ENCODE results near the gene AMIGO3.

Gene AMIGO3

GRCh38 chr3:49724586-49724985 lies 5.1 kb upstream of the AMIGO3 start:
- no peak for DNase-seq

DNA sequence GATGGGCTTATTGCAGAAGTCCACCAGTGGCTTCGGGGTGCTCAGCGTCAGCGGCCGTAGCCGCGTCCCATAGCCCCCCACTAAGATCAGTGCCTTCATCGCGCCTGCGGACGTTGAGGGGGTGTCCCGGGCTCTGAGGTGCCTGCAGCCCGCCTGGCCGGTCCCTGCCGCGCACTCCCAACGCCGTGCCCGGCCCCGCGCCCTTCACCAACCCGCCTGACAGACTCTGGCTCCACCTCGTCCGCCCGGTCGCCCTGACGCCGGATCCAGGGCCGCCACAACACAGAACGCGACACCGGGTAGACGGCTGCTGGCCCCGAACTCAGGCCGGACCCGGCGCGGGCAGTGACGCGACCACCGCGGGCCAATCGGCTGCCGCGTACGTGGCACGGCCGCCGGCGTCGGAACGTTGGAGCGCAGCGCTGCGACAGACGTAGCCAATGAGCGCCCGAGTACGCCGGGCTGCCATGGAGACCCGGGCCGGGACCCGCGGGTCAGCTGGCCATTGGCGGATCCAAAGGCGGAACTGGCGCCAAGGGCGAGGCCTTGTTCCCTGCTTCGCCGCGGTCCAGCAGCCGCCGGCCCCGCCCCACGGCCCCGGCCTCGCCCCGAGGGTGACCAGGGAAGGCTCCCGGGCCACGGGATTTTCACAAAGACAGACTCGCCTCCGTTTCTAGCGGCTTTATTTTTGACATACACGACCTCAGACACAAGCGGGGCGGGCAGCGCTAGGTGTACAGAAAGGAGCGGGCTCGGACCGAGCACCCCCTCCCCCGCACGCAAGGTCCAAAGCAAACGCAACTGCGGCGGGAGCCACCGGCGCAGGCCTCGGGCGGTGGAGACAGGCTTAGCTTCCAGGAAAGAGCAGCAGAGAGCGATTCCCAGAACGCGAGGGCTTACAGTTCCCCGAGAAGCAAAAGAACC lies 4.4 kb upstream of the AMIGO3 start, which contains the start of gene GMPPB:
Gene GMPPB (minus strand): TSS at position 324 of the 924 bp plus-strand sequence. CDS start 225 bp downstream, at position 99.
- DNase-seq: peak; percentile 37 to 84

GRCh38 chr3:49723296-49723627 lies 3.8 kb upstream of the AMIGO3 start:
- DNase-seq: peak in 1 of 2 experiments; percentile 10

- no peak for DNase-seq
These were observed 3.4 kb upstream of the AMIGO3 start for GRCh38 chr3:49722896-49723295.

GRCh38 chr3:49721896-49722781 lies 2.7 kb upstream of the AMIGO3 start:
- no peak for DNase-seq

DNA sequence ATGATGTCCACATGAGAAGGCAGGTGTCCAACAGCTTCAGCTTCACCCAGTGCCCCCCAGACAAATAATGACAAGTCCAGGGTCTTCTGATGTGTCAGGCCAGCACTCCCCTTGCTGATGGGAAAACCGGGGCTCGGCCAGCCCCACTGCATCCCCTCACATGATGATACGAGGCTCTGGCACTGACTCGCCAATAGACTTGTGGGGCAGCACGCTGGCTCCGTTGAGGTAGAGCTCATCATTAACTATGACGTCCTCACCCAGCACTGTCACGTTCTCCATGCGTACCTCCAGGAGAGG lies 2.1 kb upstream of the AMIGO3 start:
- no peak for DNase-seq

- no peak for DNase-seq
These were observed 1.5 kb upstream of the AMIGO3 start for GRCh38 chr3:49720855-49721595.

- DNase-seq: no peak
These were observed 648 bp downstream of the AMIGO3 start for GRCh38 chr3:49718858-49719213.

- peak in 1 of 2 experiments; percentile 6 for DNase-seq
These were observed 1.3 kb downstream of the AMIGO3 start for GRCh38 chr3:49717959-49718857.

DNA sequence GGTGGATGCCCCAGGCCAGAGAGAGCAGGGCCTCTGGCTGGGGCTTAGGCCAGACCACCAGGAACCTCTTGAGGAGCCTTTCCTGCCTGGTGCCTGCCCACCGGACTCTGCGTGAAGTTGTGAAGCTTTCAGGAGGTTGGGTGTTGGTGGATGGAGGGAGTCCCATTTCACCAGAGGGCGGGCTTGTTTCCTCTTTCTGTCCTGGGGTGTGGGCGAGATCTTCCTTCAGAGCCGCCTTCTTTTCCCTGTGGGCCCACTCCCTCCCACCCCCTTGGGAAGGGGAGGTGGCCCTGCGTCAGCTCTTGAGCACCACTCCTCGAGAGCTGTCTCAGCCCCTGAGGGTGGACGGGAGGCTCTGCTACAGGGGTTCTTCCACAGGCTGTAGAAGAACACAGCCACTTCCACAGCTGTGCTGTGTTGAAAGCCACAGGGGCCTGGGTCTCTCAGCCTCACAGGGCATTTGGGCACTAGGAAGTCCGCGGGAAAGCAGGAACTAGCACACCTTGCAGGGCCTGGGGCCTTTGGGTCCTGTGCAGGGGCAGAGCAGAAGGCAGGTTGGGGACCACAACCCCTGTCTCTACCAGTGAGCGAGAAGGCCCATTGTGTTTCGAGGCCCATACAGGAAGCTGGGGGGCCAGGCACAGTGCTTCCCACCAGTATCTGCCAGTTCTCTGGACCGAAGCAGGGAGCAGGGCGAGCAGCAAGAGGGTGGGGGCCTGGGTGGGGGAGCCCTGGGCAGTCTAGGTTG lies 2.1 kb downstream of the AMIGO3 start:
- DNase-seq: no peak

- no peak for DNase-seq
These were observed 2.7 kb downstream of the AMIGO3 start for GRCh38 chr3:49716691-49717210.

GRCh38 chr3:49716169-49716568 lies 3.3 kb downstream of the AMIGO3 start:
- no peak for DNase-seq

DNA sequence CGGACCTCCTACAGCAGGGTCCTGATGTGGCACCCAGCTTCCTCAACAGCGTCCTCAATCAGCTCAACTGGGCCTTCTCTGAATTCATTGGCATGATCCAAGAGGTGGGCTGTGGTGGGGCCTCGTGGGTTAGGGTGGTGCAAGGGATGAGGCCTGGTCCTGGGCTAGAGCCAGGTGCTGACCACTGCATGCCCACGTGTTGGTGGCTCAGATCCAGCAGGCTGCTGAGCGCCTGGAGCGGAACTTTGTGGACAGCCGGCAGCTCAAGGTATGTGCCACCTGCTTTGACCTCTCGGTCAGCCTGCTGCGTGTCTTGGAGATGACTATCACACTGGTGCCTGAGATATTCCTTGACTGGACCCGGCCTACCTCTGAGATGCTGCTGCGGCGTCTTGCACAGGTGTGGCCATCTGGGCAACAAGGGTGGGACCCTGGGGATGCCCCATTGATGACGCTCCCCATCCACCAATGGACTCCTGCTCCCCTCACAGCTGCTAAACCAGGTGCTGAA lies 3.8 kb downstream of the AMIGO3 start:
- no peak for DNase-seq

DNA sequence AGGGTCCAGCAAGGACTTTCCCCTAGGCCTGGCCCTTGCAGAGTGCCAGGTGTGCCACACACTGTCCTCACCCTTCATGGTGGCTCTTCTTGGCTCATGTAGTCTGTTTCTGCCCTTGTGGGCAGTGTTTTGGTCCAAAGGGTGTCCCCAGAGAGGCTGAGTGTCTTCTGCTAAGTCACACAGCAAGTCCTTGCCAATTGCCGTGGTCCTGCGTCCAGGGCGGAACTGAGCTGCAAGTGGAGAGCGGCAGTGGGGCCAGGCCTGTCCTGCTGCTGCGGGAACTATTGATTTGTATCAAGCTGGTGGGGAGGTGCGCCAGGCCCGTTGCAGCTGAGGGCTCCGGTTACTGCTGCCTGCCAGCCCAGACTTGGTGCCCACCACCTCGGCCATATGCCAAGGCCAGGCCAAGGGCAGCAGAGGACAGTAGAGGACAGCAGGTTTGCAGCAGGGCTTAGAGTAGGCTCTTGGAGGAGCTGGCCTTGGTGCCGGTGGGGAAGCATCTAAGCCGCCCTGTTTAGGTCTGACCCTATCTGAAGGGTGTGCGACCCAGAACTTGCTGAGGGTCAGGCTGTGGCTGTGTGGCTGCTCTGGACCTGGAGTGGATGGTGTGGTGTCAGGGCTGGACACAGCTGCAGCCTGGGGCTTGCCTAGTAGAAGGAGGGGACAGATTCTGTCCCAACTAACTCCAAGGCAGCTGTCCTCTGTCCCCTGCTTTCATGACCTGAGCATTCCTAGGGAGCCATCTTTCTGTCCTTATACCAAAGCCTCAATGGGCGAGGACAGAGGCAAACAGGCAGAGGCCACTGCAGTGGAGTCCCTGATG lies 4.5 kb downstream of the AMIGO3 start:
- DNase-seq: no peak

DNA sequence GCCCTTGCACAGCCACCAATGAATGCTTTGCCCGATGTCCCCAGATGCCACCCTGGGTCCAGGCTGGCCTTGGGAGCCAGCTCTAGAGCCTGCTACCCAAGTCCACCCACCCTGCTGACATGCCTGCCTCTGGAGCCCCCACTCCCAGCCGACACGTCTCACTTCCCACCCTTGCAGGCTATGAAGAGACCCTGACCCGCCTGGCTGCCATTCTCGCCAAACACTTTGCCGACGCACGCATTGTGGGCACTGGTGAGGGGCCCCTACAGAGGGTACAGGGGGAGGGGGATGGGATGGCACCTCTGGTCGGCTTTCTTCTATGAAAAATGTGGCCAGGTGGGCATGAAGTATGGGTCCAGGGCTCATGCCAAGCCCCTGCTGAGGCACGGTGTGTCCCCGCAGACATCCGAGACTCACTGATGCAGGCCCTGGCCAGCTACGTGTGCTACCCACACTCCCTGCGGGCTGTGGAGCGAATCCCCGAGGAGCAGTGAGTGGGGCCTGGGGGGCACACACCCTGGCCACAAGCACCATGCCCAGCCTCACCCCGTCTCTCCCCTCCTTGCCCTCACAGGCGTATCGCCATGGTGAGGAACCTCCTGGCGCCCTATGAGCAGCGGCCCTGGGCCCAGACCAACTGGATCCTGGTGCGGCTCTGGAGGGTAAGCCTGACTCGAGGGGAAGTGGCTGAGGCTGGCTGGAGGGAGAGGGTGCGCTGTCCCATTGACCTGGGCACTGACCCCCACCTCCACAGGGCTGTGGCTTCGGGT lies 6.0 kb downstream of the AMIGO3 start:
- no peak for DNase-seq

GRCh38 chr3:49712631-49713317 lies 6.7 kb downstream of the AMIGO3 start:
- DNase-seq: no peak

DNA sequence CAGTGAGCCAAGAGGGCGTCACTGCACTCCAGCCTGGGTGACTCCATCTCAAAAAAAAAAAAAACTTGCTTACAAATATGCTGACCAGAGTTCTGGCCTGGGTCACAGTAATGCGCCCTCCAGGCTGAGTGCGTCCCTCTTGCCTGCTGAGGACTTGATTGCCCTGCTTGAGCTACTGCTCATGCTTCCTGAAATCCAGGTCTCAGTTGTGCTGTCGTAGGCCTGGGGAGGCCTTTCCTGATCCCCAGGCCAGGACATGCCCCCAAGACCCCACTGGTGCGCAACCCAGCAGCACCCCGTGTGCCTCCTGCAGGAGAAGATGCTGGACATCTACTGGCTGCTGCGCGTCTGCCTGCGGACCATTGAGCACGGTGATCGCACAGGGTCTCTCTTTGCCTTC lies 7.3 kb downstream of the AMIGO3 start:
- no peak for DNase-seq

GRCh38 chr3:49711489-49711888 lies 8.0 kb downstream of the AMIGO3 start:
- no peak for DNase-seq

DNA sequence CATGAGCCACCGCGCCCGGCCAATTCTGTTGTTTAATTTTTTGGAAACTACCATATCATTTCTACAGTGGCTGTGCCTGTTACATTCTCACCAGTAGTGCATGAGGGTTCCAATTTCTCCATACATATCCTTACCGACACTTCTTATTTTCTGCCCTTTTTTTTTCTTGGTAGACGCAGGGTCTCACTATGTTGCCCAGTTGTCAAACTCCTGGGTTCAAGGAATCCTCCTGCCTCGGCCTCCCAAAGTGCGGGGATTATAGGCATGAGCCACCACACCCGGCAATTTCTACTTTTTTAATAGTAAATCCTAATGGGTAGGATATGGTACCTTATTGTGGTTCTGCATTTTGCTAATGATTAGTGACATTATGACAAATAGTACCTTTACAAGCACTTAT lies 9.6 kb downstream of the AMIGO3 start:
- DNase-seq: no peak
